HG02981 (cell line): ENCODE measurements around the gene CBR4.
"Not testable (repeated sequence)": the region's sequence is repeated elsewhere in the genome, so short reads cannot be mapped to it uniquely, and the experiment has no call there.

Experiments
- ATAC-seq: cut with Tn5 transposase; IDR thresholded peaks from one replicate; pipeline ENCODE4 v1.9.1; 2021; ENCODE audit warnings: mild to moderate bottlenecking, moderate library complexity; ENCODE audit not compliant: unreplicated experiment

CBR4 gene

GRCh38 chr4:169035871-169036620 is 26.0 kb upstream of the CBR4 start:
- not testable (repeated sequence) for ATAC-seq

DNA sequence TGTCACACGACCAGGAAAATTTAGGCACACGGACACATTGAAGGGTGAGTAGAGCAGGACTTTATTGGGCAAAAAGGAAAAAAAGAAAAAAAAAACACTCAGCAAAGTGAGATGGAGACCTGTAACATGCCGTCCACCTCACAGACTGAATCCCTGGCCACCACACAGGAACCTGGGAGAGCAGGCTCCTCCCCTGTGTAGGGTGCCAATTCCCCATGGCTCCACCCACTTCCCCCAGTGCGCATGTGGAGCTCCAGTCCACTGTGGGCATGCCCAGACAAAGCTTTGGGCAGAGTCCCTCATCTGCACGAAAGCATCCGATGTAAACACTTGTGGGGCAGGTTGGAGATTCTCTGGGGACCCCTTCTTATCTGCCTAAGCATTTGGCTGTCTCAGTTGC is 23.6 kb upstream of the CBR4 start:
- no peak for ATAC-seq

GRCh38 chr4:169032883-169033645 is 23.0 kb upstream of the CBR4 start:
- ATAC-seq = no peak

GRCh38 chr4:169032194-169032593 is 22.1 kb upstream of the CBR4 start:
- ATAC-seq = no peak

- ATAC-seq = no peak
These were observed 21.3 kb upstream of the CBR4 start for GRCh38 chr4:169031392-169031791.

GRCh38 chr4:169030562-169030982 is 20.5 kb upstream of the CBR4 start:
- ATAC-seq = no peak

DNA sequence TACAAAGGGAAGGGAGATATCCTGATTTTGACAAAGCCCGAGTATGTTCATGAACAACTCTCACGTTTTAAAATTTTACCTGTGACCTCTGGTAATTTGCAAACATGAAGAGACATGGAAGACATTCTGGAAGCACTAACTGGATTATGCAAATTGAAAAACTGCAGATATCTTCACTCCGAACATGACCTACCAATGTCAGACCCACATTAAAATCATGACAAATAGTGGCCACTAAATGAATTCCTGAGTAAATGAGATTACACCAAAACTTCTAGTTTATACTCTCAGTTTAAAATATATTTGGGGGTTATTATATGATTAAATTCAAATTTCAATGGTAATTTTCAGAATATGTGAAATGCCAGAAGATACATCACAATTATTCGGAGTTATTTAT is 19.9 kb upstream of the CBR4 start:
- ATAC-seq = no peak

- ATAC-seq = no peak
These were observed 17.6 kb upstream of the CBR4 start for GRCh38 chr4:169027663-169028062.

GRCh38 chr4:169025184-169025583 is 15.1 kb upstream of the CBR4 start:
- ATAC-seq = no peak

DNA sequence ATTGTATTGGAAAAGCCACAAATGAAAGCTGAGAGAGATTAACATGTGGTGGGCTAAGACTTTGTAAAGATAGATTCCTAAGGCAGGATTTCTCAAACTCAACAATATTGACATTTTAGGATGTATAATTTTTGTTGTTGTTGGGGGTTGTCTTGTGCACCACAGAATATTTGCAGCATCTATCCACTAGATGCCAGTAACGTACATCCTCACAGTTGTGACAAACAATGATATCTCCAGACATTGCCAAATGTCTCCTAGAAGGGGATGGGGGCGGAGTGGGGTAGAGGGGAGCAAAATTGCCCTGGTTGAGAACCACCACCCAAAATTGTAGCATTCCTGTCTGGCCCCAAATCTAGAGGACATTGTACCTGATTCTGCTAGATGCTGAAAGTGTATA is 14.7 kb upstream of the CBR4 start:
- ATAC-seq = peak; percentile 92

GRCh38 chr4:169018406-169018805 is 8.4 kb upstream of the CBR4 start:
- no peak for ATAC-seq

DNA sequence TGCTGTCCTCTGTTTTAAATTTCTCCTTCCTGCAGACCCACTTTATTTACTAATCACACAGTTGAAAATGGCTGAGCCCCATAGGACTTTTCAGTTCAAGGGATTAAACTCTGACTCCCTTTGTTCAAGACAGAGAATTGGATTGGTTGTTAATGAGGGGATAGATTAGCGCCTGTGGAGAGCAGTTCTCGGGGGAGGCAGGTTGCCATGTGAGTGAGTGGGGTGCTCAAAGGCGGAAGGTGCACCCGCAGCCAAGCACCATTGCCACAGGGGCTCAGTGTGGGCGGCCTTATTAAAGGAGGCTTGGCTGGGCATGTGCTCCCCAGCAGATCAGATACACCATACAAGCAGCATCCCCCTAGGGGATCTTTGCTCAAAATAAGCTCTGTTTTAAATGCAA is 7.9 kb upstream of the CBR4 start:
- ATAC-seq = no peak

DNA sequence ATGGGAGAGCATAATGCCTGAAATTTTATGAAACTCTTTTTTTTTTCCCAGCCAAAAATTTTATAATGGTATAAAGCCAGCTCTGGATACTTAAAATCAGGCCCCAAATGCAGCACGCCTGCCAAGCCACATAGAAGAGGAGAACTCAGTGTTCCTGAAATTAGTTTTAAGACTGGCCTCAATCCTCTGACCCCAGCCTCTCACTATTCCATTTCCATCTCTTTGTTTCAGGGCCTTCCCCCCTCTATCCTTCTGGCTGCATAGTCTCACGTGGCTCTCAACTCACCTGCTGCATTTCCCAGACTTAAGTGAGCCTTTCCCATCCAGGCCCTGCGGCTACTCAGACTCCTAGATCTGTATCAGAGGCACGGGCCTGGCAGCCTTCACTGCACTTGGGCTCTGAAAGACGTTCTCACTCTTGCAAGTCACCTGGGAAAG is 5.2 kb upstream of the CBR4 start:
- ATAC-seq = no peak

DNA sequence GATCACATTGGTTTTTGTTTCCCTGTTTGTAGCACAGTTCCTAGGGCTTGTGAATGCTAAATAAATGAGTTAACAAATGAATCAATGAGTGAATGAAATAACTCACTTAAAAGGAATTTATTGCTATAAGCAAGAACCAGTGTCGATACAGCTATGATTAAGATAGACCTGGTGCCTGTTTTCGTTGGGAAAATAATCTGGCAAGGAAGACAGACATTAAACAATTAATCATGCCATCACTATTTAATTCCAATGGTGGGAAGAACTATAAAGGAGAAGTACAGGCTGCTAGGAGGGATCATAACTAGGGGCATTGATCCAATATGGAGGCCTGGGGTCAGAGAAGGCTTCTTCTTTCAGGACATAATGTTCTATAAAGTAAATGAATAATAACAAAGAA is 4.5 kb upstream of the CBR4 start:
- ATAC-seq = no peak

GRCh38 chr4:169013396-169013795 is 3.3 kb upstream of the CBR4 start:
- ATAC-seq = no peak

DNA sequence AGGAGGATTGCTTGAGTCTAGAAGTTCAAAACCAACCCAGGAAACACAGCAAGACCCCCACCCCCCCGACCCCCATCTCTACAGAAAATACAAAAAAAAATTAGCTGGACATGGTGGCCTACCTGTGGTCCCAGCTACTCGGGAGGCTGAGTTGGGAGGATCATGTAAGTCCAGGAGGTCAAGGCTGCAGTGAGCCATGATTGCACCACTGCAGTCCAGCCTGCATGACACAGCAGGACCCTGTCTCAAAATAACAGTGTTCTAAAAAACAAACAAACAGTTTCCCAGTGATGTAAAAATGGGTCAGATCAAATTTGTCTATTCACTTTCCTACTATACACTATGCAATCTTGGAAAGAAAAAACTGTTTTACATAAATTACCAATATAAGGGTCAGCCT is 2.0 kb upstream of the CBR4 start:
- no peak for ATAC-seq

- peak; percentile 26 for ATAC-seq
These were observed 550 bp downstream of the CBR4 start for GRCh38 chr4:169009286-169010124.

GRCh38 chr4:169005453-169006099 is 4.5 kb downstream of the CBR4 start:
- no peak for ATAC-seq

GRCh38 chr4:169000315-169000714 is 9.7 kb downstream of the CBR4 start:
- ATAC-seq = no peak

GRCh38 chr4:168999809-169000208 is 10.2 kb downstream of the CBR4 start:
- ATAC-seq = no peak

- no peak for ATAC-seq
These were observed 11.5 kb downstream of the CBR4 start for GRCh38 chr4:168998596-168998995.
